Uterus (tissue), 2 donors: ENCODE results near the gene ZBTB5.

Experiments
- POLR2A ChIP-seq, 2 donors: fragments of 450-650 bp; IDR thresholded peaks; one replicate each; pipeline ENCODE4 v1.6.1; 2016; ENCODE audit warnings: antibody characterized with exemption in 2 of 2, mild to moderate bottlenecking in 1 of 2, moderate library complexity in 1 of 2
- TF ChIP-seq, protein P1 (sequence below), 4 experiments: fragments of 200-600 bp in 2 of 4; fragments of 450-650 bp in 2 of 4; sonication (generic) in 2 of 4; IDR thresholded peaks; one replicate each; pipeline ENCODE4 v1.5.1; 2016 to 2019; ENCODE audit warnings: antibody characterized with exemption in 4 of 4, mild to moderate bottlenecking in 2 of 4, moderate library complexity in 1 of 4

DNA sequence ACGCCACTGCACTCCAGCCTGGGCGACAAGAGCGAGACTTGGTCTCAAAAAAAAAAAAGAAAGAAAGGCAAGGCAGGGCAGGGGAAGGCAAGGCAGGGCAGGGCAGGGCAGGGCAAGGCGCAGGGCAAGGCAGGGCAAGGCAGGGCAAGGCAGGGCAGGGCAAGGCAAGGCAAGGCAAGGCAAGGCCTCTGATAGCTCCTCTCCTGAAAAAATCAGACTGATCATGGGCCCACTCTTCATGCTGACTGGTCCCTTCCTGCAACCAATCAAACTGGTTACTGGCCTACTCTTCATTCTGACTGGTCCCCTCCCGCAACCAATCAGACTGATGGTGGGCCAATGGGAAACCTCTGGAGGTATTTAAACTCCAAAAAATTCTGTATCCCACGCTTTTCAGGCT is 3.4 kb upstream of the ZBTB5 start:
- TF ChIP-seq, protein P1, sequence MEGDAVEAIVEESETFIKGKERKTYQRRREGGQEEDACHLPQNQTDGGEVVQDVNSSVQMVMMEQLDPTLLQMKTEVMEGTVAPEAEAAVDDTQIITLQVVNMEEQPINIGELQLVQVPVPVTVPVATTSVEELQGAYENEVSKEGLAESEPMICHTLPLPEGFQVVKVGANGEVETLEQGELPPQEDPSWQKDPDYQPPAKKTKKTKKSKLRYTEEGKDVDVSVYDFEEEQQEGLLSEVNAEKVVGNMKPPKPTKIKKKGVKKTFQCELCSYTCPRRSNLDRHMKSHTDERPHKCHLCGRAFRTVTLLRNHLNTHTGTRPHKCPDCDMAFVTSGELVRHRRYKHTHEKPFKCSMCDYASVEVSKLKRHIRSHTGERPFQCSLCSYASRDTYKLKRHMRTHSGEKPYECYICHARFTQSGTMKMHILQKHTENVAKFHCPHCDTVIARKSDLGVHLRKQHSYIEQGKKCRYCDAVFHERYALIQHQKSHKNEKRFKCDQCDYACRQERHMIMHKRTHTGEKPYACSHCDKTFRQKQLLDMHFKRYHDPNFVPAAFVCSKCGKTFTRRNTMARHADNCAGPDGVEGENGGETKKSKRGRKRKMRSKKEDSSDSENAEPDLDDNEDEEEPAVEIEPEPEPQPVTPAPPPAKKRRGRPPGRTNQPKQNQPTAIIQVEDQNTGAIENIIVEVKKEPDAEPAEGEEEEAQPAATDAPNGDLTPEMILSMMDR (IDR thresholded peaks at IDR 0.05), result no peak
- TF ChIP-seq POLR2A (IDR thresholded peaks at IDR 0.05), result no peak
